ENCODE data around the gene CACNB3.
"Not testable (repeated sequence)": the region's sequence is repeated elsewhere in the genome, so short reads cannot be mapped to it uniquely, and the experiment has no call there.

DNA sequence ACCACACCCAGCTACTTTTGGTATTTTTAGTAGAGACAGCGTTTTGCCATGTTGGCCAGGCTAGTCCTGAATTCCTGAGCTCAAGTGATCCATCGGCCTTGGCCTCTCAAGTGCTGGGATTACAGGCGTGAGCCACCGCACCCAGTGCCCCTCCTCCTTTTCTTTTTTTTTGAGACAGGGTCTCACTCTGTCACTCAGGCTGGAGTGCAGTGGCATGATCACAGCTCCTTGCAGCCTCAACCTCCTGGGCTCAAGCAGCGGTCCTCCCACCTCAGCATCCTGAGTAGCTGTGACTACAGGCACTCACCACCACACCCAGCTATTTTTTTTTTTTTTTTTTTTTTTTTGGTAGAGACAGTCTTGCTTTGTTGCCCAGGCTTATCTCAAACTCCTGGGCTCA is 41.9 kb downstream of the CACNB3 start:
- TF ChIP-seq, protein P1, sequence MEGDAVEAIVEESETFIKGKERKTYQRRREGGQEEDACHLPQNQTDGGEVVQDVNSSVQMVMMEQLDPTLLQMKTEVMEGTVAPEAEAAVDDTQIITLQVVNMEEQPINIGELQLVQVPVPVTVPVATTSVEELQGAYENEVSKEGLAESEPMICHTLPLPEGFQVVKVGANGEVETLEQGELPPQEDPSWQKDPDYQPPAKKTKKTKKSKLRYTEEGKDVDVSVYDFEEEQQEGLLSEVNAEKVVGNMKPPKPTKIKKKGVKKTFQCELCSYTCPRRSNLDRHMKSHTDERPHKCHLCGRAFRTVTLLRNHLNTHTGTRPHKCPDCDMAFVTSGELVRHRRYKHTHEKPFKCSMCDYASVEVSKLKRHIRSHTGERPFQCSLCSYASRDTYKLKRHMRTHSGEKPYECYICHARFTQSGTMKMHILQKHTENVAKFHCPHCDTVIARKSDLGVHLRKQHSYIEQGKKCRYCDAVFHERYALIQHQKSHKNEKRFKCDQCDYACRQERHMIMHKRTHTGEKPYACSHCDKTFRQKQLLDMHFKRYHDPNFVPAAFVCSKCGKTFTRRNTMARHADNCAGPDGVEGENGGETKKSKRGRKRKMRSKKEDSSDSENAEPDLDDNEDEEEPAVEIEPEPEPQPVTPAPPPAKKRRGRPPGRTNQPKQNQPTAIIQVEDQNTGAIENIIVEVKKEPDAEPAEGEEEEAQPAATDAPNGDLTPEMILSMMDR (conservative IDR thresholded peaks at IDR 0.05 in 1 of 2, IDR thresholded peaks at IDR 0.05 in 1 of 2; ENCODE audit: low read depth in 1 of 2, low read length in 2 of 2), result not testable (repeated sequence)
- TF ChIP-seq EZH2 (IDR thresholded peaks at IDR 0.05; ENCODE audit: low read length, missing control alignments), result not testable (repeated sequence)

Measured in fibroblast of lung (primary cell).